Glutamatergic neuron (in vitro differentiated cells): ENCODE data around the gene AFF2. TPM values are rescaled to one million over a fixed set of nuclear protein-coding genes. Genes with fewer than 3 reads are reported as not detected.

Experiments used
- DNase-seq: peaks from one replicate; pipeline ENCODE4 v3.0.0; 2022
- H3K27ac Mint-ChIP-seq: one replicate; pipeline ENCODE4 v1.8.0; 2020; ENCODE audit warnings: mild to moderate bottlenecking, mixed read lengths, inconsistent platforms; ENCODE audit not compliant: unreplicated experiment
- H3K27me3 Mint-ChIP-seq: one replicate; pipeline ENCODE4 v1.8.0; 2020; ENCODE audit warnings: mild to moderate bottlenecking, moderate library complexity, mixed read lengths, inconsistent platforms; ENCODE audit not compliant: unreplicated experiment
- H3K36me3 Mint-ChIP-seq: one replicate; pipeline ENCODE4 v1.8.0; 2020; ENCODE audit warnings: mild to moderate bottlenecking, mixed read lengths, inconsistent platforms; ENCODE audit not compliant: unreplicated experiment
- H3K4me1 Mint-ChIP-seq: one replicate; pipeline ENCODE4 v1.8.0; 2020; ENCODE audit warnings: mild to moderate bottlenecking, low read depth, mixed read lengths, inconsistent platforms; ENCODE audit not compliant: unreplicated experiment
- H3K4me3 Mint-ChIP-seq: one replicate; pipeline ENCODE4 v1.8.0; 2020; ENCODE audit warnings: mild to moderate bottlenecking, mixed read lengths, inconsistent platforms; ENCODE audit not compliant: unreplicated experiment
- H3K9me3 Mint-ChIP-seq: one replicate; pipeline ENCODE4 v1.8.0; 2020; ENCODE audit warnings: mild to moderate bottlenecking, moderate library complexity, mixed read lengths, inconsistent platforms; ENCODE audit not compliant: unreplicated experiment
- CTCF ChIP-seq: fragments of 200-600 bp; sonication (generic); IDR thresholded peaks from one replicate; pipeline ENCODE4 v1.5.0; 2021; ENCODE audit not compliant: partially characterized antibody, unreplicated experiment
- total RNA-seq: library from RNA; stranded (reverse); fragmentation: NEBNext Ultra II Directional; extraction: Animal tissue kit (Norgen Biotek cat#: 25700); gene quantifications from one replicate; pipeline ENCODE4 v1.2.1, GENCODE V29; 2021; ENCODE audit not compliant: unreplicated experiment

The AFF2 gene
- total RNA-seq, 1 donor from 2014 or later = 12.2 TPM

- Mint-ChIP-seq H3K27ac (no peak overlapping the region), H3K9me3 (no peaks in the 10 kb centered on the region), H3K4me1 (no peaks in the 10 kb centered on the region), H3K27me3 (no peaks in the 10 kb centered on the region), H3K4me3 (no peak overlapping the region), H3K36me3 (no peaks in the 10 kb centered on the region)
- no peak for TF ChIP-seq CTCF
- DNase-seq = no peak
Observed at GRCh38 chrX:149010853-149011224, 510.4 kb downstream of the AFF2 start.

GRCh38 chrX:149013081-149013480, 512.7 kb downstream of the AFF2 start:
- H3K9me3 Mint-ChIP-seq = no peaks in the 10 kb centered on the region

GRCh38 chrX:149021159-149021558, 520.7 kb downstream of the AFF2 start:
- no peak for TF ChIP-seq CTCF
- no peak for DNase-seq
- H3K36me3 Mint-ChIP-seq = no peaks in the 10 kb centered on the region
- H3K27ac Mint-ChIP-seq = no peak overlapping the region
- H3K9me3 Mint-ChIP-seq = no peaks in the 10 kb centered on the region
- H3K4me1 Mint-ChIP-seq = no peaks in the 10 kb centered on the region
- no peak overlapping the region for H3K4me3 Mint-ChIP-seq
- H3K27me3 Mint-ChIP-seq = no peaks in the 10 kb centered on the region

More at GRCh38 chrX:149013081-149013480, 512.7 kb downstream of the AFF2 start:
- no peaks in the 10 kb centered on the region for H3K27me3 Mint-ChIP-seq
- no peak overlapping the region for H3K27ac Mint-ChIP-seq
- H3K4me1 Mint-ChIP-seq = no peaks in the 10 kb centered on the region
- no peaks in the 10 kb centered on the region for H3K36me3 Mint-ChIP-seq
- no peak for TF ChIP-seq CTCF
- no peak overlapping the region for H3K4me3 Mint-ChIP-seq
- DNase-seq = no peak

- TF ChIP-seq CTCF = no peak
- Mint-ChIP-seq H3K9me3 (no peaks in the 10 kb centered on the region), H3K4me3 (no peak overlapping the region), H3K36me3 (no peaks in the 10 kb centered on the region), H3K27me3 (no peaks in the 10 kb centered on the region), H3K27ac (no peak overlapping the region), H3K4me1 (no peaks in the 10 kb centered on the region)
- no peak for DNase-seq
Observed at GRCh38 chrX:149022485-149022884, 522.1 kb downstream of the AFF2 start.

GRCh38 chrX:149032449-149032848, 532.0 kb downstream of the AFF2 start:
- no peaks in the 10 kb centered on the region for H3K36me3 Mint-ChIP-seq
- no peak for DNase-seq
- no peak for TF ChIP-seq CTCF
- H3K4me3 Mint-ChIP-seq = no peak overlapping the region
- no peak overlapping the region for H3K27ac Mint-ChIP-seq
- H3K4me1 Mint-ChIP-seq = no peaks in the 10 kb centered on the region
- no peaks in the 10 kb centered on the region for H3K27me3 Mint-ChIP-seq
- no peaks in the 10 kb centered on the region for H3K9me3 Mint-ChIP-seq
